Uterus (tissue), 4 donors: ENCODE measurements around the gene NCOA3. TPM values are rescaled to one million over a fixed set of nuclear protein-coding genes. Genes with fewer than 3 reads are reported as not detected.

Source experiments
- DNase-seq, 2 donors: peaks; one replicate each; pipeline ENCODE4 v3.0.0-alpha.2; 2019 to 2020
- H3K27ac ChIP-seq, 2 donors: fragments of 200-600 bp; sonication (generic); 1 replicate in 1 of 2; 2 replicates in 1 of 2; pipeline ENCODE4 v1.5.1; 2016 to 2018
- H3K27me3 ChIP-seq, 2 donors: fragments of 200-600 bp; sonication (generic); one replicate each; pipeline ENCODE4 v1.5.1; 2018 to 2019; ENCODE audit warnings: control low read depth in 1 of 2
- H3K36me3 ChIP-seq, 2 donors: fragments of 200-600 bp; sonication (generic); one replicate each; pipeline ENCODE4 v1.5.1; 2019; ENCODE audit warnings: control low read depth in 1 of 2
- H3K4me1 ChIP-seq, 2 donors: fragments of 200-600 bp; sonication (generic); one replicate each; pipeline ENCODE4 v1.5.1; 2018 to 2019; ENCODE audit warnings: control low read depth in 1 of 2
- H3K4me3 ChIP-seq, 2 donors: fragments of 200-600 bp; sonication (generic); 1 replicate in 1 of 2; 2 replicates in 1 of 2; pipeline ENCODE4 v1.5.1; 2018 to 2019; ENCODE audit warnings: mild to moderate bottlenecking in 1 of 2
- H3K9me3 ChIP-seq, 2 donors: fragments of 200-600 bp; sonication (generic); one replicate each; pipeline ENCODE4 v1.5.1; 2019; ENCODE audit warnings: control low read depth in 1 of 2
- CTCF ChIP-seq, 4 experiments: fragments of 200-600 bp in 2 of 4; fragments of 450-650 bp in 2 of 4; sonication (generic) in 2 of 4; IDR thresholded peaks; one replicate each; pipeline ENCODE4 v1.5.1; 2016 to 2019; ENCODE audit warnings: antibody characterized with exemption in 4 of 4, mild to moderate bottlenecking in 2 of 4, moderate library complexity in 1 of 4
- POLR2A ChIP-seq, 2 donors: fragments of 450-650 bp; IDR thresholded peaks; one replicate each; pipeline ENCODE4 v1.6.1; 2016; ENCODE audit warnings: antibody characterized with exemption in 2 of 2, mild to moderate bottlenecking in 1 of 2, moderate library complexity in 1 of 2
- intact Hi-C: fragments of 100-400 bp; cut with DNase I; formaldehyde crosslinking; loops from one replicate; pipeline ENCODE4 v1.15.1; 2023; ENCODE audit warnings: low total_unique reads
- total RNA-seq, 4 donors: library from RNA; depleted of rRNA in 3 of 4; stranded (reverse); fragments of >200 nt in 3 of 4; gene quantifications; one replicate each; pipeline versions ENCODE4 v1.1.0 to v1.2.4, GENCODE V29; 2014 to 2023
- donor health status: DM: yes; HTN: yes; CAD: no.

NCOA3 gene
- total RNA-seq, 4 donors from 2014 or later: 27.9 to 59.2 (median 44.2) TPM

DNA sequence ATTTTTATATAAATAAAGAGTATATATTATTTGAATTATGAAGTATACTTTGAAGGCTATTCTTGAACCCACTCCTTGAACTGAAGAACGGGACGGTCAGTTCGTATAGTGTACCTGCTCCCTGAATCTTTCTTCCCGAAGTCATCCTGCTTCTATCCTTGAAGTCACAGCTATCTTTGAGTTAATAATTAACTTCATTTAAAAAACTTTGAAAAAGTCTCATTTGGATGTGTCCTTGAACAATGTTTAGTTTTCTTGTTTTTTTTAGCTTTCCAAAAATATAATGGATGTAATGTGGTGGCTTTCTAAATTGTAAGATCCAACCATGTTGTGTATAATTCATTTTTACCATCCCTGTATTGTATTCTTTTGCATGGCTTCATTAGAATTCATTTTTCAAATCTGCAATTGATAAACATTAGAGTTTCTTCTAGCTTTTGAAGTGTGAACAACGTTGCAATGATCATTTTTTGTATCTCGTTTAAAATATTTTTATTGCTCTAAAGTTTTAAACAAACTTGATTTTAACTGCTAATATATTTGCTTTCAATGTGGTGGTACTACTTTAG lies 94.4 kb downstream of the NCOA3 start:
- Histone ChIP-seq H3K9me3 (no peaks in the 10 kb centered on the region), H3K4me1 (no peaks in the 10 kb centered on the region), H3K36me3 (no peaks in the 10 kb centered on the region), H3K27ac (no peak overlapping the region), H3K4me3 (no peak overlapping the region), H3K27me3 (no peaks in the 10 kb centered on the region)
- intact Hi-C loops: no loop called here
- no peak for DNase-seq
- no peak for TF ChIP-seq POLR2A (IDR thresholded peaks at IDR 0.05)
- TF ChIP-seq CTCF (IDR thresholded peaks at IDR 0.05): no peak

GRCh38 chr20:47597090-47597489 lies 95.4 kb downstream of the NCOA3 start:
- DNase-seq: no peak
- no peaks in the 10 kb centered on the region for H3K27me3 ChIP-seq
- intact Hi-C loops: no loop called here
- no peaks in the 10 kb centered on the region for H3K4me1 ChIP-seq
- H3K36me3 ChIP-seq: no peaks in the 10 kb centered on the region
- no peaks in the 10 kb centered on the region for H3K9me3 ChIP-seq
- no peak overlapping the region for H3K27ac ChIP-seq
- no peak overlapping the region for H3K4me3 ChIP-seq
- TF ChIP-seq POLR2A (IDR thresholded peaks at IDR 0.05): no peak
- no peak for TF ChIP-seq CTCF (IDR thresholded peaks at IDR 0.05)

DNA sequence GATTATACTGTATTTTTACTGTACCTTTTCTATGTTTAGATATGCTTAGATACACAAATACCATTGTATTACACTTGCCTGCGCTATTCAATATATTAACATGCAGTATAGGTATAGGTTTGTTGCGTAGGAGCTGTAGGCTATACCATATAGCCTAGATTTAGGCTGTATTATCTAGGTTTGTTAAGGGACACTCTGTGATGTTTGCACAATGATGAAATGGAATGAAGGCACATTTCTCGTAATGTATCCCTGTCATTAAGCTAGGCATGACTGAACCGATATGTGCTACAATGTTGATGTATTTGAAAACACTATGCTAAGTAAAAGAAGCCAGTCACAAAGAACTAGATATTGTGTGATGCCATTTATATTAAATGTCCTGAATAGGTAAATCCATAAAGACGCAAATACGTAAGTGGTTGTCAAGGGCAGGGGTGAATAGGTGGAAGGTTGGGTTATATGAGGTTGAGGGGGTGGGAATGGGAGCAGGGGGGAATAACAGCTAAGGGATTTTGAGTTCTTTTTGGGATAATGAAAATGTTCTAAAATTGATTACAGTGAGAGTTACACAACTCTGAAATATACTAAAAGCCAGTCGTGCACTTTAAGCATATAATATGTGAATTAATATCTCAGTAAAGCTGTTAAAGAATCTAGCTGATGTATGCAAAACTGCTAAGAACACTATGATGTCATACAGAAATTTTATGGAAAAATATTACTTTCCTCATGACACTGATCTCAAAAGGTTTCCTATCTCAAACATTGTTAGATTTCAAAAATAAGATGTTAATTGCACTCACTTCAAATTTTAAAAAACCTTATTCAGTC lies 97.4 kb downstream of the NCOA3 start:
- no peaks in the 10 kb centered on the region for H3K27me3 ChIP-seq
- no peak for TF ChIP-seq POLR2A (IDR thresholded peaks at IDR 0.05)
- no peaks in the 10 kb centered on the region for H3K36me3 ChIP-seq
- no peak overlapping the region for H3K27ac ChIP-seq
- no peak overlapping the region for H3K4me3 ChIP-seq
- H3K4me1 ChIP-seq: no peaks in the 10 kb centered on the region
- no peak for DNase-seq
- intact Hi-C loops: no loop called here
- H3K9me3 ChIP-seq: no peaks in the 10 kb centered on the region

DNA sequence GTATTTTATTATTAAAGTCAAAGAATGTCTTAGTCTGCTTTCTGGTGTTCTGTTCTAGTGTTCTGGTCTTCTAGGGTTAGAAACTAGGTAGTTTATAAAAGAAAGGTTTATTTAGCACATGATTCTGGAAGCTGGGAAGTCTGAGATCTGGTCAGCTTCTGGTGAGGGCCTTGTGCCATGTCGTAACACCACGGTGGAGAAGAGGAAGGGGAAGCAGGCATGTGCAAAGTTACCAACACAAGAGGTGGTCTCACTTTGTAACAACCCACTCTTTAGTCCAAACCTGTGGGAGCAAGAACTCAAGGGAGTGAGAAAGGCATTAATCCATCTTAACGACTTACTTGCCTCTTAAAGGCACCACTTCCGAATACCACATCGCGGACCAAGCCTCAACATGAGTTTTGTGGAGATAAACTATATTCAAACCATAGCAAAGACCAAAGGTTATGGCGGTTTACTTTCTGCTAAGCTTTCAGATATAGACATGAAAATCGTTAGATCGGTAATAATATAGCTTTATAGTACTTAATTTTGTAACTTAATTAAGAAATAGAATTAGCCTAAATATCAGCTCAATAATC lies 99.4 kb downstream of the NCOA3 start:
- H3K4me1 ChIP-seq: no peaks in the 10 kb centered on the region
- H3K27me3 ChIP-seq: no peaks in the 10 kb centered on the region
- no peak overlapping the region for H3K4me3 ChIP-seq
- no peak for TF ChIP-seq CTCF (IDR thresholded peaks at IDR 0.05)
- no peak for TF ChIP-seq POLR2A (IDR thresholded peaks at IDR 0.05)
- intact Hi-C loops: no loop called here
- no peak overlapping the region for H3K27ac ChIP-seq
- no peaks in the 10 kb centered on the region for H3K36me3 ChIP-seq
- no peak for DNase-seq
- H3K9me3 ChIP-seq: no peaks in the 10 kb centered on the region

- H3K9me3 ChIP-seq: no peaks in the 10 kb centered on the region
- intact Hi-C loops: no loop called here
- no peaks in the 10 kb centered on the region for H3K36me3 ChIP-seq
- TF ChIP-seq CTCF (IDR thresholded peaks at IDR 0.05): no peak
- no peak for TF ChIP-seq POLR2A (IDR thresholded peaks at IDR 0.05)
- no peak for DNase-seq
- H3K4me3 ChIP-seq: no peak overlapping the region
- no peak overlapping the region for H3K27ac ChIP-seq
- no peaks in the 10 kb centered on the region for H3K27me3 ChIP-seq
- no peaks in the 10 kb centered on the region for H3K4me1 ChIP-seq
These were observed 101.6 kb downstream of the NCOA3 start for GRCh38 chr20:47603260-47603659.
